ENCODE data around the gene TNIP1.

TNIP1 gene

GRCh38 chr5:151082282-151082902, 1.6 kb upstream of the TNIP1 start:
- no peak for DNase-seq

GRCh38 chr5:151081431-151082281, 822 bp upstream of the TNIP1 start:
- no peak for DNase-seq

- DNase-seq: peak; percentile 29
These were observed 809 bp downstream of the TNIP1 start for GRCh38 chr5:151079838-151080612.

GRCh38 chr5:151078490-151079262, 2.2 kb downstream of the TNIP1 start:
- DNase-seq: peak; percentile 74

GRCh38 chr5:151077967-151078366, 2.9 kb downstream of the TNIP1 start:
- no peak for DNase-seq

- DNase-seq: no peak
These were observed 3.4 kb downstream of the TNIP1 start for GRCh38 chr5:151077419-151077818.

GRCh38 chr5:151076616-151077015, 4.2 kb downstream of the TNIP1 start:
- no peak for DNase-seq

- DNase-seq: no peak
These were observed 5.0 kb downstream of the TNIP1 start for GRCh38 chr5:151075698-151076331.

- no peak for DNase-seq
These were observed 6.3 kb downstream of the TNIP1 start for GRCh38 chr5:151074557-151074956.

- no peak for DNase-seq
These were observed 7.6 kb downstream of the TNIP1 start for GRCh38 chr5:151073280-151073679.

GRCh38 chr5:151072630-151073025, 8.2 kb downstream of the TNIP1 start:
- no peak for DNase-seq

GRCh38 chr5:151071848-151072629, 8.8 kb downstream of the TNIP1 start:
- DNase-seq: no peak

- no peak for DNase-seq
These were observed 9.8 kb downstream of the TNIP1 start for GRCh38 chr5:151071021-151071420.

- DNase-seq: no peak
These were observed 10.4 kb downstream of the TNIP1 start for GRCh38 chr5:151070449-151070848.

GRCh38 chr5:151068433-151069197, 12.2 kb downstream of the TNIP1 start:
- DNase-seq: peak; percentile 25

GRCh38 chr5:151067632-151068432, 13.0 kb downstream of the TNIP1 start:
- no peak for DNase-seq

GRCh38 chr5:151066920-151067319, 13.9 kb downstream of the TNIP1 start:
- DNase-seq: no peak

GRCh38 chr5:151065609-151066008, 15.2 kb downstream of the TNIP1 start:
- DNase-seq: no peak

GRCh38 chr5:151064916-151065499, 15.8 kb downstream of the TNIP1 start:
- no peak for DNase-seq

Data from CD4-positive, alpha-beta T cell treated with Interleukin-17A for 1 hour (primary cell).